ENCODE results near the gene INPP4B. TPM values are rescaled to one million over a fixed set of nuclear protein-coding genes. Genes with fewer than 3 reads are reported as not detected.

INPP4B gene
- total RNA-seq, 2 experiments from 2014 or later = 23.5 to 29.7 TPM

GRCh38 chr4:142547974-142548373 lies 298.1 kb downstream of the INPP4B start:
- H3K4me3 Mint-ChIP-seq = no peak overlapping the region
- CTCF ChIA-PET = interaction anchor here (1.7 kb wide), 1 partner anchor 10 kb away, joined by 3 read pairs; no protein-coding TSS in a partner anchor
- no peak overlapping the region for H3K27ac Mint-ChIP-seq
- no peaks in the 10 kb centered on the region for H3K9me3 Mint-ChIP-seq (ENCODE audit: low read depth)
- ATAC-seq = no peak
- peaks cover 25% of the 10 kb centered on the region for H3K4me1 Mint-ChIP-seq
- no peak for DNase-seq
- no peaks in the 10 kb centered on the region for H3K27me3 Mint-ChIP-seq
- no peaks in the 10 kb centered on the region for H3K36me3 Mint-ChIP-seq

GRCh38 chr4:142544594-142544993 lies 301.5 kb downstream of the INPP4B start:
- DNase-seq (no peak), ATAC-seq (no peak)
- Mint-ChIP-seq H3K4me3 (no peak overlapping the region), H3K27me3 (no peaks in the 10 kb centered on the region), H3K9me3 (ENCODE audit: low read depth) (no peaks in the 10 kb centered on the region), H3K27ac (no peak overlapping the region), H3K36me3 (no peaks in the 10 kb centered on the region), H3K4me1 (peaks cover 7% of the 10 kb centered on the region)
- CTCF ChIA-PET = no interaction called here

- H3K9me3 Mint-ChIP-seq (ENCODE audit: low read depth) = no peaks in the 10 kb centered on the region
- peaks cover 4% of the 10 kb centered on the region for H3K4me1 Mint-ChIP-seq
- no peak for ATAC-seq
- CTCF ChIA-PET = no interaction called here
- no peak overlapping the region for H3K4me3 Mint-ChIP-seq
- H3K27ac Mint-ChIP-seq = no peak overlapping the region
- no peak for DNase-seq
- no peaks in the 10 kb centered on the region for H3K36me3 Mint-ChIP-seq
- H3K27me3 Mint-ChIP-seq = no peaks in the 10 kb centered on the region
Observed at GRCh38 chr4:142544039-142544438, 302.1 kb downstream of the INPP4B start.

GRCh38 chr4:142540483-142540804 lies 305.7 kb downstream of the INPP4B start:
- H3K4me3 Mint-ChIP-seq = no peak overlapping the region
- CTCF ChIA-PET = no interaction called here
- no peak overlapping the region for H3K27ac Mint-ChIP-seq

GRCh38 chr4:142539796-142540482 lies 306.2 kb downstream of the INPP4B start:
- CTCF ChIA-PET = no interaction called here
- no peaks in the 10 kb centered on the region for H3K27me3 Mint-ChIP-seq
- H3K9me3 Mint-ChIP-seq (ENCODE audit: low read depth) = no peaks in the 10 kb centered on the region
- H3K27ac Mint-ChIP-seq = no peak overlapping the region
- ATAC-seq (no peak), DNase-seq (no peak)
- peaks cover 4% of the 10 kb centered on the region for H3K4me1 Mint-ChIP-seq
- H3K4me3 Mint-ChIP-seq = no peak overlapping the region
- H3K36me3 Mint-ChIP-seq = no peaks in the 10 kb centered on the region

More at GRCh38 chr4:142540483-142540804, 305.7 kb downstream of the INPP4B start:
- DNase-seq (no peak), ATAC-seq (no peak)
- H3K9me3 Mint-ChIP-seq (ENCODE audit: low read depth) = no peaks in the 10 kb centered on the region
- no peaks in the 10 kb centered on the region for H3K27me3 Mint-ChIP-seq
- H3K4me1 Mint-ChIP-seq = peaks cover 4% of the 10 kb centered on the region
- no peaks in the 10 kb centered on the region for H3K36me3 Mint-ChIP-seq

- H3K27ac Mint-ChIP-seq = no peak overlapping the region
- CTCF ChIA-PET = no interaction called here
Observed at GRCh38 chr4:142535009-142535408, 311.1 kb downstream of the INPP4B start.

GRCh38 chr4:142532054-142532453 lies 314.0 kb downstream of the INPP4B start:
- DNase-seq (no peak), ATAC-seq (no peak)
- Mint-ChIP-seq H3K27ac (no peak overlapping the region), H3K9me3 (ENCODE audit: low read depth) (no peaks in the 10 kb centered on the region), H3K36me3 (no peaks in the 10 kb centered on the region), H3K4me3 (no peak overlapping the region), H3K27me3 (no peaks in the 10 kb centered on the region), H3K4me1 (no peaks in the 10 kb centered on the region)
- CTCF ChIA-PET = no interaction called here

More at GRCh38 chr4:142535009-142535408, 311.1 kb downstream of the INPP4B start:
- Mint-ChIP-seq H3K36me3 (no peaks in the 10 kb centered on the region), H3K27me3 (no peaks in the 10 kb centered on the region), H3K4me3 (no peak overlapping the region), H3K4me1 (no peaks in the 10 kb centered on the region), H3K9me3 (ENCODE audit: low read depth) (no peaks in the 10 kb centered on the region)
- DNase-seq (no peak), ATAC-seq (no peak)

- CTCF ChIA-PET = no interaction called here
- Mint-ChIP-seq H3K27ac (no peak overlapping the region), H3K9me3 (ENCODE audit: low read depth) (no peaks in the 10 kb centered on the region), H3K4me1 (no peaks in the 10 kb centered on the region), H3K4me3 (no peak overlapping the region), H3K36me3 (no peaks in the 10 kb centered on the region), H3K27me3 (no peaks in the 10 kb centered on the region)
- DNase-seq = no peak
- no peak for ATAC-seq
Observed at GRCh38 chr4:142530728-142531127, 315.4 kb downstream of the INPP4B start.

- H3K4me1 Mint-ChIP-seq = no peaks in the 10 kb centered on the region
- H3K9me3 Mint-ChIP-seq (ENCODE audit: low read depth) = no peaks in the 10 kb centered on the region
- CTCF ChIA-PET = no interaction called here
- H3K4me3 Mint-ChIP-seq = no peak overlapping the region
- H3K27me3 Mint-ChIP-seq = no peaks in the 10 kb centered on the region
- no peak overlapping the region for H3K27ac Mint-ChIP-seq
- no peak for ATAC-seq
- DNase-seq = no peak
- no peaks in the 10 kb centered on the region for H3K36me3 Mint-ChIP-seq
Observed at GRCh38 chr4:142528433-142528832, 317.7 kb downstream of the INPP4B start.

- Mint-ChIP-seq H3K27ac (no peak overlapping the region), H3K9me3 (ENCODE audit: low read depth) (no peaks in the 10 kb centered on the region), H3K36me3 (no peaks in the 10 kb centered on the region), H3K27me3 (no peaks in the 10 kb centered on the region), H3K4me3 (no peak overlapping the region), H3K4me1 (no peaks in the 10 kb centered on the region)
- ATAC-seq (no peak), DNase-seq (no peak)
- CTCF ChIA-PET = no interaction called here
Observed at GRCh38 chr4:142523111-142523510, 323.0 kb downstream of the INPP4B start.

- CTCF ChIA-PET = no interaction called here
- H3K27me3 Mint-ChIP-seq = no peaks in the 10 kb centered on the region
- H3K4me1 Mint-ChIP-seq = no peaks in the 10 kb centered on the region
- H3K27ac Mint-ChIP-seq = no peak overlapping the region
- no peaks in the 10 kb centered on the region for H3K9me3 Mint-ChIP-seq (ENCODE audit: low read depth)
- DNase-seq = no peak
- H3K4me3 Mint-ChIP-seq = no peak overlapping the region
- no peak for ATAC-seq
- peaks cover 1% of the 10 kb centered on the region for H3K36me3 Mint-ChIP-seq
Observed at GRCh38 chr4:142519342-142519741, 326.8 kb downstream of the INPP4B start.

- Mint-ChIP-seq H3K4me3 (no peak overlapping the region), H3K36me3 (peaks cover 1% of the 10 kb centered on the region), H3K9me3 (ENCODE audit: low read depth) (no peaks in the 10 kb centered on the region), H3K4me1 (no peaks in the 10 kb centered on the region), H3K27ac (no peak overlapping the region), H3K27me3 (no peaks in the 10 kb centered on the region)
- ATAC-seq (no peak), DNase-seq (no peak)
- CTCF ChIA-PET = interaction anchor here (0.9 kb wide), 1 partner anchor 234 kb away, joined by 3 read pairs; no protein-coding TSS in a partner anchor
Observed at GRCh38 chr4:142516686-142517526, 329.2 kb downstream of the INPP4B start.

GRCh38 chr4:142512161-142512560 lies 333.9 kb downstream of the INPP4B start:
- DNase-seq (no peak), ATAC-seq (no peak)
- Mint-ChIP-seq H3K36me3 (peaks cover 1% of the 10 kb centered on the region), H3K9me3 (ENCODE audit: low read depth) (no peaks in the 10 kb centered on the region), H3K27me3 (no peaks in the 10 kb centered on the region), H3K4me3 (no peak overlapping the region), H3K4me1 (no peaks in the 10 kb centered on the region), H3K27ac (no peak overlapping the region)
- CTCF ChIA-PET = no interaction called here

- H3K27me3 Mint-ChIP-seq = no peaks in the 10 kb centered on the region
- CTCF ChIA-PET = no interaction called here
- ATAC-seq (no peak), DNase-seq (no peak)
- H3K4me1 Mint-ChIP-seq = no peaks in the 10 kb centered on the region
- no peak overlapping the region for H3K27ac Mint-ChIP-seq
- H3K4me3 Mint-ChIP-seq = no peak overlapping the region
- no peaks in the 10 kb centered on the region for H3K9me3 Mint-ChIP-seq (ENCODE audit: low read depth)
- H3K36me3 Mint-ChIP-seq = no peaks in the 10 kb centered on the region
Observed at GRCh38 chr4:142509881-142510280, 336.2 kb downstream of the INPP4B start.

Measured in activated CD8-positive, alpha-beta memory T cell treated with anti-CD3 and anti-CD28 coated beads, Interleukin-2, amount 10 ng/mL, durations not matched to agents 7 days and 5 days (primary cell).